DND-41 (cell line): ENCODE measurements around the gene SDK2.
A peak's percentile ranks its signal among the peaks of the same experiment; 100 is the strongest.

Source experiments
- CTCF ChIP-seq: IDR thresholded peaks from 2 replicates; pipeline ENCODE4 v1.5.1; 2012; ENCODE audit warnings: borderline replicate concordance, low read length, moderate library complexity, mild to moderate bottlenecking; ENCODE audit not compliant: poor library complexity, severe bottlenecking; ENCODE audit errors: extremely low read depth
- EZH2 ChIP-seq: IDR thresholded peaks from 3 replicates; pipeline ENCODE4 v1.6.1; 2012; ENCODE audit warnings: borderline replicate concordance, low read depth, mild to moderate bottlenecking, moderate library complexity, low read length, inconsistent platforms; ENCODE audit not compliant: severe bottlenecking

- peak; percentile 30 for TF ChIP-seq CTCF
- no peak for TF ChIP-seq EZH2
Measured at GRCh38 chr17:73645050-73645871, 1.0 kb upstream of the SDK2 start.
